GM18951 (cell line): ENCODE results near the gene RBM47.

ENCODE experiments used
- POLR2A ChIP-seq: IDR thresholded peaks from 4 replicates; pipeline ENCODE4 v1.6.1; 2011; ENCODE audit warnings: mild to moderate bottlenecking; ENCODE audit not compliant: insufficient read length, insufficient read depth; ENCODE audit errors: extremely low read depth
- in situ Hi-C: fragments of 300-500 bp; cut with MboI; formaldehyde crosslinking; loops from one replicate; pipeline ENCODE4 v1.12.0; 2022; ENCODE audit warnings: low sequenced_read_pairs, mixed read lengths, inconsistent platforms; ENCODE audit not compliant: unreplicated experiment

Gene RBM47

GRCh38 chr4:40516651-40517050 is 113.0 kb downstream of the RBM47 start:
- in situ Hi-C loops, result no loop called here

GRCh38 chr4:40515398-40516293 is 114.0 kb downstream of the RBM47 start:
- TF ChIP-seq POLR2A, result no peak
- in situ Hi-C loops, result no loop called here

More at GRCh38 chr4:40516651-40517050, 113.0 kb downstream of the RBM47 start:
- no peak for TF ChIP-seq POLR2A

- in situ Hi-C loops, result no loop called here
- TF ChIP-seq POLR2A, result peak; percentile 39
These were observed 114.6 kb downstream of the RBM47 start for GRCh38 chr4:40515037-40515397.

GRCh38 chr4:40514497-40514951 is 115.1 kb downstream of the RBM47 start:
- no peak for TF ChIP-seq POLR2A
- in situ Hi-C loops, result no loop called here

GRCh38 chr4:40511036-40511614 is 118.5 kb downstream of the RBM47 start:
- in situ Hi-C loops, result no loop called here
- TF ChIP-seq POLR2A, result no peak

- in situ Hi-C loops, result no loop called here
- TF ChIP-seq POLR2A, result no peak
These were observed 121.7 kb downstream of the RBM47 start for GRCh38 chr4:40507977-40508376.

GRCh38 chr4:40506492-40506891 is 123.2 kb downstream of the RBM47 start:
- TF ChIP-seq POLR2A, result no peak

GRCh38 chr4:40506066-40506465 is 123.6 kb downstream of the RBM47 start:
- in situ Hi-C loops, result no loop called here
- TF ChIP-seq POLR2A, result no peak

More at GRCh38 chr4:40506492-40506891, 123.2 kb downstream of the RBM47 start:
- in situ Hi-C loops, result no loop called here

GRCh38 chr4:40502934-40503333 is 126.7 kb downstream of the RBM47 start:
- TF ChIP-seq POLR2A, result no peak
- in situ Hi-C loops, result no loop called here

- TF ChIP-seq POLR2A, result no peak
- in situ Hi-C loops, result no loop called here
These were observed 127.4 kb downstream of the RBM47 start for GRCh38 chr4:40502220-40502619.

GRCh38 chr4:40500781-40501180 is 128.9 kb downstream of the RBM47 start:
- TF ChIP-seq POLR2A, result no peak
- in situ Hi-C loops, result no loop called here

- in situ Hi-C loops, result no loop called here
- no peak for TF ChIP-seq POLR2A
These were observed 136.5 kb downstream of the RBM47 start for GRCh38 chr4:40493160-40493559.

- in situ Hi-C loops, result no loop called here
- TF ChIP-seq POLR2A, result no peak
These were observed 137.0 kb downstream of the RBM47 start for GRCh38 chr4:40492691-40493090.

GRCh38 chr4:40490481-40490880 is 139.2 kb downstream of the RBM47 start:
- TF ChIP-seq POLR2A, result no peak
- in situ Hi-C loops, result no loop called here
